Activated CD4-positive, alpha-beta T cell treated with anti-CD3 and anti-CD28 coated beads, Interleukin-2, amount 50 U/mL, for 4 hours (primary cell): ENCODE results near the gene ELAVL2.

Experiments
- DNase-seq, 2 experiments: peaks; one replicate each; pipeline ENCODE4 v3.0.0-alpha.2; 2020

The ELAVL2 gene

DNA sequence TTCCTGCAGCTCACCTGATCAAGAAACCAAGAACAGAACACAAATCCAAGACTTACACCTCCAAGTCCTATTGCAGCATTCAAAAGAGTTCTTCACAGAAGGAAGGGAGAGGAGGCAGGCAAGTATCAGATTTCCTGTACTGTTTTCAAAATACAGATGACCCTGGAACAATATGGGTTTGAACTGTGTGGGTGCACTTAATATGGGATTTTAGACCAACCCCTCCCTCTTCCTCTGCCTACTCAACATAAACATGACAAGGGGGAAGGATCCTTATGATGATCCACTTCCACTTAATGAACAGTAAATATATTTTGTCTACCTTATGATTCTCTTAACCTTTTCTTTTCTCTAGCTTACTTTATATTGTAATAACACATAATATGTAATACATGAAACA lies 104.6 kb downstream of the ELAVL2 start:
- DNase-seq, result no peak

GRCh38 chr9:23717505-23717904 lies 108.5 kb downstream of the ELAVL2 start:
- DNase-seq, result no peak

GRCh38 chr9:23707249-23707648 lies 118.8 kb downstream of the ELAVL2 start:
- no peak for DNase-seq

GRCh38 chr9:23702311-23702922 lies 123.6 kb downstream of the ELAVL2 start:
- no peak for DNase-seq

DNA sequence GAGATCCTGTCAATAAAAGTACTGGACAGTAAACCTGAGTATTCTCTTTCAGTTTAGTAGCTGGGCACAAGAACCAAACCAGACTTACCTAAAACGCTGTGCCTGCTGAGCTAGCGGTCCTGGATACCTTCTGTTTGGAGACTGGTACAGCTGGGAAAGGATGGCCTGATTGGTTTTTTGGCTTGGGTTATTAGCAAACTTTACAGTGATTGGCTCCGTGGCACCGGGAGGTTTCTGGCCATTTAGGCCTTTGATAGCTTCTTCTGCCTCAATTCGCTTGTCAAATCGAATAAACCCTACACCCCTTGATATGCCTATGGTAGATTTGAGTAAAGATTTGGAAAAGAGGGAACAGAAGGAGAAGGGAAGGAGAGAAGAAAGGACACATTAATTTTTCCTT lies 124.7 kb downstream of the ELAVL2 start:
- no peak for DNase-seq

DNA sequence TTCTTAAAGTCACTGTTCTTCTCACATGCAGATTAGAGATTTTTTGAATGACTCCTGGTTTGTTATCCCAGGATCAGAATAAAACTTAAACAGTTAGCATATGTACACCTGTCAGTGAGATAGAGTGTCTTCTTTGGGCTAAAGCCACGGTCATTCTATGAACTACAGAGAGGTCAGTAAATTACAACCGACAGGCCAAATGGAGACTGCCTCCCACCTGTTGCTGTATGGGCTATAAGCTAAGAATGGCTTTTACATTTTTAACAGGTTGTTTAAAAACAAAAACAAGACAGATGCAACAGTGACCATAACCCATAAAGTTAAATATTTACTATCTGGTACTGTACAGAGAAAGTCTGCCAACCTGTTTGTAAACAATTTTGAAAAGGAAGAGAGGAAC lies 125.7 kb downstream of the ELAVL2 start:
- DNase-seq, result no peak

DNA sequence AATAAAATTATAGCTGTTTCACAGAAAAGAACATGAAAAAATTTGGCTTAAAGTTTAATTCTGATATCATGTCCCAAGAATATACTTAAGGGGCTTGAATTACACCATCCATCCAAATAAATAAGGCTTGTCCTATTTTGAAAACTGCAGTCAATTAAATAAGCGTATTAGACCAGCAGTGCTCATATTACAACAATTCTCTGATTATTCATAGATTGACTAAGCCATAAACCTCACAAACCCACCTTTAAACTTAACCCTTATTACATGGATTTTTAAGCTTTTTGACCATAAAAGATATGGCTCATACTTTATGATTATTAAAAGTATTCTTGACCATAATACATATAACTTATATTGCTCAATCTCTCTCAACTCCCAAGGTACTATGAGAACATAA lies 127.9 kb downstream of the ELAVL2 start:
- no peak for DNase-seq

DNA sequence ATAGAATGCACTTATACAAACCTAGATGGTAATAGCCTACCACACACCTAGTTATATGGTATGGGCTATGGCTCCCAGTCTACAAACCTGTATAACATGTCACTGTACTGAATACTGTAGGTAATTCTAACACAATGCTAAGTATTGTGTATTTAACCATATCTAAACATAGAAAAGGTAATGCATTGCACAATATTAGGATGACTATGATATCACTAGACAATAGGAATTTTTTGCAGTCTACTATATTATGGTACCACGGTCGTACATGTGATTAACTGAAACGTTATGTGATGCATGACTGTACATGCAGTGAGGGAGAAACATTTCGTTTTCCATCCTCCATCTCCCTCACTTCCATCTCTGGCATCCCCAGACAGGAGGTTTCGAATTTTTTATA lies 130.5 kb downstream of the ELAVL2 start:
- DNase-seq, result no peak

DNA sequence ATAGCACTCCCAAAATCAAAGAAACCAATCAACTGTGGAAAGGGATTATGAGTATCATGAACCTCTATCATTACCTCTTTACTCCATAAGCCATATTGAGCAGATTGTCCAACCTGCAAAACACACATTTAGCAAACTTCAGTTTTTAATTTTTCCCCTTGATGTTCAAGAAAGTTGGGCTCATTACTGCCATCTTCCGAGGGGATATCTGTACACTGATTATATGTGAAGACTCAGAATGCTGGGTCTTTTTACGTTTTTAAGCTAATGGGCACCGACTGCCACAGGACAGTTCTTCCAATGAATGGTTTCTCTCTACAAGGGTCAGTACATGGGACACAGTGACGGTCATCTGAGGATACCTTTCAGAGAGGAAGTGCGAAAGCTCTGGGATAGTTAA lies 132.7 kb downstream of the ELAVL2 start:
- DNase-seq, result no peak

DNA sequence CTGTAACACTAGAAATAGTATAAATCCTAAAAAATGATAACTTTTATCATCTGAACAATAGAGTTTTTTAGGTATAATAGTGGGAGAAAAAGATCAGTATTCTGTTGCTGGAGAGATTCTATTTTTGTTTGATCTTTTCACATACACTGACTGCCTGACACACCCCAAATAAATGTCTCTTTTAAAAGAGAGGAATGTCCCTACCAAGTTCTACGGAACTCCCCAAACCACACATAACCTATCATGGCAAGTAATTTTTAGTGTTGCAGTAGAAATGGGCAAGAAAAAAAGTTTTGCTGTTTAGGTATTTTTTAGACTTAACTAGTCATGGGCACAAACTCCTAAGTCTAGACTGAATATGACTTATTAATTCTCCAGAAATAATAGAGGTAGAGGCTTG lies 139.1 kb downstream of the ELAVL2 start:
- DNase-seq, result no peak

DNA sequence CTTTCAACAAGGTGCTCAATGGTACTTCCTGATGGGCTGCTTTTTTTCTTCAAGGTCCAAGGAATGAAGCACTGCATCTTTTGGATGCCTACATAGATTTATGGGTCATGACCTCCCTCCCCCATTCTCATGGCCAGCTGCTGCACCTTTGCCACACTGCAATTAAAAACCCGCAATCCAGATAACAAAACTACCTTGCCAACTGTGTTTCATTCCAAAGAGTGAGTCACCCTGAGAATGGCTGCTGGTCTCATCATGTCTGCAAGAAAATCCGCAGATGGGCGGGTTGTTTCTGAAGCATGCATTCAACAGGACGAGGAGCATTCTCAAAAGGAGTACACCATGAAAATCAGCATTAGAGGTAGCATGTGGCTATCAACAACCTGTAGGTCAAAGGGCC lies 139.8 kb downstream of the ELAVL2 start:
- no peak for DNase-seq

DNA sequence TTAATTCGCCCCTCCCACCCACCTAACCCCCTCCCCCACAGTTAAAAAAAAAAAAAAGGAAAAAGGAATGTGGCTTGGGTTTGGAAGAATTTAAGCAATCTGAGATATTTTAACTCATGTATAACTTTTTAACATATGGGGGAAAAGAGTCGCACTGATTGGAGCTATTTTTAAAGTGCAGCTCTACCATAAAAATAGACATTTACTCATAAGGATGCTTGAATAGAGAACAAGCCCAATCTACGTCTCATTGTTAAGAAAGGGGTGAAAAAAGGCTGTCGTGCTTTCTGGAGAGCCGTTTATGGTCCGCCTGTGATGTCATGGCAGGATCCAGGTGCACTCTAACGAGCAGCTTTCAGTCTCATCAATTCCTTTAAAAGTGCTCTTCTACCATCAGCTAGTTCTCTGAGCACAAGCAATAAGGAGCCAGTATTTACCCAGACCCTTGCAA lies 142.4 kb downstream of the ELAVL2 start:
- DNase-seq, result no peak

- DNase-seq, result no peak
These were observed 143.1 kb downstream of the ELAVL2 start for GRCh38 chr9:23682891-23683431.

DNA sequence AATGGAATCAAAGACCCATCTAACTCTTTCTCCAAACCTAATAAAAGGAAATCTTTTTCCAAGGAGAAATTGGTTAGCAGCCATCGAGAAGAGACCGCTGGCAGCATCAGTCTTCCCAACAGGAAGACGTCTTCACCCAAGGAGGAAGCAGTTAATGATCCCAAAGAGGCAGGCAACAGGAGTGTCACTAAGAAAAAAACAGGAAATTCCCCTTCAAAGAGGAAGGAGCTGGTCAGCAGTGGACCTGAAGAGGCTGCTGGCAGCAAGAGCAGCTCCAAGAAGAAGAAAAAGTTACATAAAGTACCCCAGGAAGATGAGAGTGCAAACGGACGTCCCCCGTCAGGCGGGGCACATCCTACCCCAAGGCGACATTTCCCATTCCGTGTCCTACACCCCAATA lies 143.7 kb downstream of the ELAVL2 start:
- DNase-seq, result no peak

GRCh38 chr9:23677446-23677845 lies 148.6 kb downstream of the ELAVL2 start:
- DNase-seq, result no peak

DNA sequence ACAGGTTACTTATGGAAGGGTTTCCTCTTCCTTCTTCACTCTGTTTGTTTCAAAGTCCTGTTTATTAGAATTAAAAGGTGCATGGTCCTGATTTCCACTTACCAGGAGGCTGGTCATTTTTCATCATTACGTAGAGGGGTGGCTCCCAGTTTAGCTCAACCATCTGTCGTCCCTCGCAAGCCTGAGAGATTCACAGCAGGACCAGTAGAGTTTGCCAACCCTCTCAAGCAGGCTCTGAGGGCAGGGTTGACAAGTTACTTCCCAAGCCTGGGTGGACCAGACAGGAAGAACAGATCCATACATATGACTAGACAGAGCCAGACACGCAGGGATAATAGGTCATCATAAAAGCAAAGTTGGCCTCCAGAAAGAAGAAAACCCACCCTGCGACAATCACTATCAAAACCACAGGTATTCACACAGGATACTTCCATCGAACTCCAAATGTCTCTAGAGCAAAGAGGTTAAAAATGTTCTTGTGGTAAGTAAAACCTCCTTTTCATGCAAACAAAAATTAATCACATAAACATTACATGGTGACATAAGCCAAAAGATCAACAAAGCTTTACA lies 151.9 kb downstream of the ELAVL2 start:
- no peak for DNase-seq

- no peak for DNase-seq
These were observed 153.9 kb downstream of the ELAVL2 start for GRCh38 chr9:23672151-23672550.

DNA sequence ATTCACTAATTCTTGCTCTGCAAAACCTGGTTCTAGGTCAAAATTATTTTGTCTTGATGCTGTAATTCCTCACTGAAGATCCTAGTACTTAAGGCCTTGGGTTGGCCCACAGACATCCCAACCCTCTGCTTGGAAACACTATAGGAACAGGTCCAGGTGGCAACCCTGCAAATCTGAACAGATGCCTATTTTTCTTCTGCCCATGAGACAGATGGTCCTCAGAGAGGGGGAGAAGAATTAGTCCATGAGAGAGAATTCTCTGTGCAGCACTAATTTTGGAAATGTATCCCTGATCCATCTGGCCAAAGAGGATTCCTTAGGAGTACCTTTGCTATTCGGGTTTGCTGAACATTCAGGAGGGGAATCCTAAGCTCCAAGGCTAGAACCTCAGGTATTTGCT lies 156.3 kb downstream of the ELAVL2 start:
- no peak for DNase-seq

GRCh38 chr9:23665635-23666034 lies 160.4 kb downstream of the ELAVL2 start:
- DNase-seq, result no peak

DNA sequence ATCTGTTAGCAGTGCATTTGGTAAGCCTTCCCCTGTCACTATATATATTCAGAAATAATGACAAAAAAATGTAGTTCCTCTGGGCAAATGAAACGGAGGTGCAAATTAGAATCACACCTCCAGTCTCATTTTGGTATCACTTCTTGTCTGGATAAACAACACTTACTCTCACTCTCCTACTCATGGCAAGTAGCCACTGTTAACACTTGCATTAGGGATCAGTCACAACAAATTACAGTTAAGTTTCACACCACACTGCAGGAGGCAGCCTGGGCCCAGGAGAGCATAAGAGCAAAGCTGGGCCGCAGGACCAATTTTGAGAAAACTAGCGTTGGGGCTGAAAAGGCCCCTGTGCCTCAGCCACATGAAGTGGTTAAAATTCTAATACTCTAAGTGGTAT lies 161.0 kb downstream of the ELAVL2 start:
- DNase-seq, result no peak

GRCh38 chr9:23663946-23664345 lies 162.1 kb downstream of the ELAVL2 start:
- no peak for DNase-seq

GRCh38 chr9:23663536-23663935 lies 162.5 kb downstream of the ELAVL2 start:
- DNase-seq, result no peak

GRCh38 chr9:23663125-23663524 lies 162.9 kb downstream of the ELAVL2 start:
- DNase-seq, result no peak

DNA sequence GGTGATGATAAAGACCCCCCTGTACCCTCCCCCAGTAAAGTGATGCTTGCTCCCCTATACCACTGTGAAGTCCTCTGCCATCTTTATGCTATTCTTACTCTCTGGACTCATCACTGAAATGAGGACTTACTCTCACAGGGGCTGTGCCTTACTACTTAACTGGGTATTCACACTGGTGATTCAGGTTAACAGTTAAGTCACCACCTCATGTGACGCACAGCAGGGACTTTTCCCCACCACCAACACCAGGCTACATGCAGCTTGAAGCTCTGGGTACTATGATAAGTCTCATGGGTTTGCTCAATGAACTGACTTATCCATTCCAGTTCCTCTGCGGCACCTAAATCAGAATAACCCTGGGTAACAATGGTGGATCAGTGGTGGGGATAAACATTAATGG lies 163.7 kb downstream of the ELAVL2 start:
- DNase-seq, result no peak
